ENCODE results near the gene TSR3.
A peak's percentile ranks its signal among the peaks of the same experiment; 100 is the strongest.

The TSR3 gene

DNA sequence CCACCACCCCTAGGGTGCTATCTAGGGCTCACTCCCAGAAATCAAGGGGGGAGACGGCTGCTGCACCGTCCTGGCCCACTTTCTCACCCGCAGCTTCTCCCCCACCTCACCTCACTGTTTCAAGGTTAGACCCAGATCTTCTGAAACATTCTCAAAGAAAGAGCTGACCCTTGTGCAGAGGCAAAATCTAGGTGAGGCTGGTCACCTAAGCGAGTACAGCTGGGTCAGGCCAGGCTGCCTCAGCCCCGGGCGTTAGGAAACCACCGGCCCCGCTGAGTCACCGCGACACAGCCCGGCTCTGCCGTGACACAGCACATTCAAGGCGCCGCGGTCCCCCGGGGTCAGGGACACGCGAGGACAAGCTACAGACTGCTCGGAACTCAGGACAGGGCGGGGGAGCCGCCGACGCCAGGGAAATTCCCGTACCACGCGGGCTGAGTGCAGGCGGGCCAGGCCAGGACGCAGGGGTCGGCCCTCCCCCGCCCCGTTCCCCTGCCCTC lies 27.2 kb upstream of the TSR3 start:
- no peak for DNase-seq (ENCODE audit: low read depth, low spot score)
- H3K4me3 ChIP-seq (ENCODE audit: low read length): peak overlapping the region; percentile 64

DNA sequence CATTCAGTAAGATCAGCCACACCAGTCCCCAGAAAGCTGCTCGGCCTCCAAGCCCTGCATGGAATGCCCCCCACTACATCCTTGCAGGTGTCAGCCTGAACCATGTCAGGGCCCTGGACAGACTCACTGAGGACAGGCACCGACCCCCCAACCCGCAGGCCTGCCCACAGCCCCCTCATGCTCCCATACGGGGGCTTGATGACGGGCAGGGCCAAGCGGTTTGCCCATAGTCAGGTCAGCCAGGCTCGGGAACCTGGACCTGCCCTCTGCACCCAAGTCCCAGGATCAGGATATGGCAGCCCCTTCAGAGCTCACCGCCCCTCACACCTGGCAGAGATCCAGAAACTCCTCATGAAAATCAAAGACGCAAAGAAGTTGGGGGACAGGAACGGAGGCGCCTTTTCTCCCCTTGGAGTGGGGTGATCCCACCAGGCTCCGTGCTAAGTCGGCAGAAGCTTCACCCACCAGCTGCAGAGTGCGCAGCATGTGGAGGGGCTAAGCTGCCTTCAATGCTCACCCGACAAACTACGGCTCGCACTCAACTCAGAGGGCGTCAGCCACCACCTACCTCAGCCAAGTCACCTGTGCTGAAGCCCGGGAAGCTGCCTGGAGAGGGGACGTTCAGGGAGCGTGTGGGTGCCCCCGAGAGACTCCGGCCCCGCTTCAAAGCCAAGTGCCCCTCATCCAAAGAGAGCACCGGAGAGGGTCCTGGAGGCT lies 26.6 kb upstream of the TSR3 start:
- peak overlapping the region; percentile 64 for H3K4me3 ChIP-seq (ENCODE audit: low read length)
- DNase-seq (ENCODE audit: low read depth, low spot score): no peak

DNA sequence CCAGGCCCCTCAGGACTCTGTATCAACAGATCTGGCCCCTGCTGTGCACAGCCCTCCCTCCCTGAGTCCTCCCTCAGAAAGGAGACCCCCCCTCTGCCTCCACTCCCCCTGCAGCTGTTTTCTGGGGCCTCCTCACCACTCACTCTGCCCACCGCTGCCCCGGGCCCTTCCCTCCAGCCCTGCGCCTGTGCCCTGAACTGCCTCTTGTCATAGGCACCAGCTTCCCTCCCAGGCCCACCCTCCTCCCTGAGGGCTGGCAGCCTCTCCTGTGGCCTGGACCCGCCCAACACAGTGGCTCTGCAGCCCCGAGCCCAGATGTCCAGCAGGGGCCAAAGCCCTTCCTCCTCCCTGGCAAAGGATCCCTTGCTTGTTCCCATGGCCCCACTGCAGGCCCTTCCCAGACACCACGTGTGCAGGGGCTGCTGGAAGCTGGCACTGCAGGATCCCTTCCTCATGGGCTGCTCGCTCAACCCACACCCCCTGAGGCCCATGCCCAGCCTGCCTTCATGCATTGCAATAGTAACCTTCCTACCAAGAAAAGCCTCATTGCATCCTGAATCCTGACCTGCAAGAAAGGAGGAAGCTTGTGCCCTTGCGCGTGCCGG lies 25.8 kb upstream of the TSR3 start:
- H3K4me3 ChIP-seq (ENCODE audit: low read length): no peak overlapping the region

DNA sequence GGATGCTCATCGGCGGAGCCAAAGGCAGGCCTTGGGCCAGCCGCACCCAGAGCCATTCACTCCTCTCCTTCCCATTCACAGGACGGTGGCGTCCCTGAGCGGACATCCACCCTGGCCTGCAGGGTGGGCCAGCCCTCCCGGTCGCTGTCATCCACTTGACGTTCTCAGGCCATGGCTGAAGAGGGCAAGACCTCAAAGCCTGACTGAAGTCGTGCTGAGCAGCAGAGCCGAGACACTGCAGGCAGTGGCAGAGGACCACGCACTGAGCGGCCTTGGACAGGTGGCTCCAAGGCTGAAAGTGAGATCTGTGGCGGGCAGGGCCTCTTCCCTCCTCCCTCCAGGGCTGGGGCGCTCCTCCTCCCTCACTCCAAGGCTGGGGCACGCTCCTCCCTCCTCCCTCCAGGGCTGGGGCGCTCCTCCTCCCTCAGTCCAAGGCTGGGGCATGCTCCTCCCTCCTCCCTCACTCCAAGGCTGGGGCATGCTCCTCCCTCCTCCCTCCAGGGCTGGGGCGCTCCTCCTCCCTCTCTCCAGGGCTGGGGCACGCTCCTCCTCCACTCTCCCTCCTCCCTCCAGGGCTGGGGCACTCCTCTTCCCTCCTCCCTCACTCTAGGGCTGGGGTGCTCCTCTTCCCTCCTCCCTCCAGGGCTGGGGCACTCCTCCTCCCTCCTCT lies 24.2 kb upstream of the TSR3 start:
- H3K4me3 ChIP-seq (ENCODE audit: low read length): no peak overlapping the region
- no peak for DNase-seq (ENCODE audit: low read depth, low spot score)

More for the DNA sequence above, 25.8 kb upstream of the TSR3 start:
- no peak for DNase-seq (ENCODE audit: low read depth, low spot score)

DNA sequence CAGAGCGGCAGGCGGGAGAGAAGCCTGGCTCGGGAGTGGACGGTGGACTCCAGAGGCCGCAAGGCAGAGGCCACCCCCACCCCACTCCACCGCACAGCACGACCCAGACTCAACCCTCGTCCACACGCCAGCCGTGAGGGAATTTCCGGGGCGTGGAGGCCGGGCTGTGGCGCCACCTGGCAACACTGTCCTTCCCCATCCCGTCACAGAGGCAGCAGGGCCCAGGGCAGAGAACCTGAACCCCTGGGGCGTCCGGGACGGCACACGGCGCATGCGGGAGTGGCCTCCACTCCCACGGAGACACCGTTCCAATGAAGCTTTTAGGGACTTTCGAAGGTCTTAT lies 23.6 kb upstream of the TSR3 start:
- DNase-seq (ENCODE audit: low read depth, low spot score): no peak
- H3K4me3 ChIP-seq (ENCODE audit: low read length): no peak overlapping the region

DNA sequence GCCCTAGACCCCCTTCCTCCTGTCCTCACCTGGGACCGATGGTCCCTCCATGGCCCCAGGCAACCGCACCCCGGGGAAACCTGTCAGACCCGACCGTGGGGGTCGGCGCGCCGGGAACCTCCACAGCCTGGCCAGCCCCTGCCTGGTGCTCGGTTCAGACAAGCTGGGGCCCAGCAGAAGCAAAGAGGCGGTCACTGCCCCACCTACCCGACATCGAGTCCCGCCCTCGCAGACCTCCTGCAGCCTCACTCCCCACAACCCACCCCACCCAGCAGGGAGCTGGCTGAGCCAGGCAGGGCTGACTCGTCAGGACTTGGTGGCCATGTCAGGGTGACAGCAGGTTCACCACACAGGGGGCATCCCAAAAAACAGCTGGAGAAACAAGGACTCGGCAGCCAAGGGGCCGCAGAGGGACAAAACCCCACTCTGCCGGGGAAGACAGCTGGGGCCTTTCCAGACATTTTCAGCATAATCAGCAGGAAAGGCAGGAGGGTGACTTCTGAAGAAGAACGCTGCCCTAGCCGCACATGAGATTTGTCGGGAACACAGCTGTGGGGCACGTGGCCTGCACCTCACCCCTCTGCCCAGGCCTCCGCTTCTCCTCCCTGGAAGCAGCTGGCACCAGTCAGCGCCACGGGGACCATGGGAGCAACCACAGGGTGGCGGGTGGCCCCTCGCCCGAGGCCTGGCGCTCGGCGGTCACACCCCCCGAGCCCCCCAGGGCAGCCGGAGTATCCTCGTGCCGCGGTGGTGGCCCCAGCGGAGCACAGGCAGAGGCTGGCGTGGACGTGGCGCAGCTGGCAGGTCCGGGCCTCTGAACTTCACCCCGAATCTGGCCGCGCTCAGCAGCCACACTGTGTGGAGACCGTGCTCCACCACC lies 23.0 kb upstream of the TSR3 start:
- no peak overlapping the region for H3K4me3 ChIP-seq (ENCODE audit: low read length)

DNA sequence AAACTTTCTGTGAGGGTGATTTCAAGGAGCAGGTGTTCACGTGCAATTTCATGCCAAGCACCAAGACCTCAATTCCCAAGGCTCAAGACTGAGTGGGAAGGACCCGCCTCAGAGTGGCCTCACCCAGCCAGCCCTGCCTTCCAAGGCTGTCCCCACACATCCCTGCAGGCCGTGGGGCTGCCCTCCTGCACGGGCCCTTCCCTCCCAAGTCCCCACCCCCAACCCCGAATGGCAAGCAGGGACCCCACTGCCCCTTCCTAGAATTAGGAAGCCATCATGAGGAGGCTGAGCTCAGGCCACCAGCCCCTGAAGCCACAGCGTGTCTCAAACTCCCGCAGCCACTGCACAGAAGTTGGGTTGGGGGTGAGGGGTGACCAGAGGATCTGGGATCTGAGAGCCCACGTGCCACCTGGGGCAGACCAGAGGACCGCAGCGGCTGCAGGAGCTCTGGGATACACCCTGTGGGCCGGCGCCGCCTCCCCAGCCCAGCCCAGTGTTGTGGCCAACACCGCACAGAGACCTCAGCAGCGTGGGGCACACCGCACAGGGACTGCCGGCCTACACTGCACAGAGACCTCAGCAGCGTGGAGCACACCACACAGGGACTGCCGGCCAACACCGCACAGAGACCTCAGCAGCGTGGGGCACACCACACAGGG lies 20.7 kb upstream of the TSR3 start:
- no peak for DNase-seq (ENCODE audit: low read depth, low spot score)

More for the DNA sequence above, 23.0 kb upstream of the TSR3 start:
- no peak for DNase-seq (ENCODE audit: low read depth, low spot score)

DNA sequence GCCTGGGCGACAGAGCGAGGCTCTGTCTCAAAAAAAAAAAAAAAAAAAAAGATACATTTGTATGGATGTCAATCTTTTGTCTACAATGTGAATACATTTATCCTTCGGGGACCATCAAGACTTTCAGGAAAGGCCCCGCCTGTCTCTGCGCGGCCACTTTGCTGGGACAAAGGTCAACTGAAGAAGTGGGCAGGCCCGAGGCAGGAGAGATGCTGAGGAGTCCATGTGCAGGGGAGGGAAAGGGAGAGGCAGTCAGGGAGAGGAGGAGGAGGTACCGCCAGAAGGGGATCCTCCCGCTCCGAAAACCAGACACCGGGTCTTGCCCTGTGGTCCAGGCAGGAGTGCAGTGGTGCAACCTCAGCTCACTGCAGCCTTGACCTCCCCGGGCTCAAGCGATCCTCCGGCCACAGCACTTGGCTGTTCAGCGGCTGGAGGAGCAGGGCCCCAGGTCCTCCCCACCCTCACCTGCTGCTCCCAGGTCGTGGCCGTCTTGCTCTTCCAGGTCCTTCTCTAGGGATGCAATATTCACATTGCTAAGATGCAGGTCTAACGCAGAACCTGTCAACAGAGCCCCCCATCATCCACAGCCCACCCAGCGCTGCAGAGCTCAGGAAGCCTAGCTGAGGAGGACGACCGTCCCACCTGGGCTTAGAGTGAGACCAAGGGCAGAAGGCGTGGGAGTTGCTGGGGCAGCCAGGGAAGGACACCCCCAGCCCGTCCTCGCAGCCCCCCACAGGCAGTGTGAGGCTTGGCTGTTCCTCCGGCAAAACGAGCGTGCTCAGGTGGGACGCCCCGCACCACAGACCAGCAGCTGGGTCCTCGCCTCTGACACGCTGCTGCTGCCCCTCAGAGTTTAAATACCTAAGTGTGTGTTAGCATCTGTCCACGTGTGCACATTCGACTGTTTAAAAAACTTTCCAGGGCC lies 19.6 kb upstream of the TSR3 start:
- no peak for DNase-seq (ENCODE audit: low read depth, low spot score)
- H3K4me3 ChIP-seq (ENCODE audit: low read length): no peak overlapping the region

More for the DNA sequence above, 20.7 kb upstream of the TSR3 start:
- H3K4me3 ChIP-seq (ENCODE audit: low read length): no peak overlapping the region

DNA sequence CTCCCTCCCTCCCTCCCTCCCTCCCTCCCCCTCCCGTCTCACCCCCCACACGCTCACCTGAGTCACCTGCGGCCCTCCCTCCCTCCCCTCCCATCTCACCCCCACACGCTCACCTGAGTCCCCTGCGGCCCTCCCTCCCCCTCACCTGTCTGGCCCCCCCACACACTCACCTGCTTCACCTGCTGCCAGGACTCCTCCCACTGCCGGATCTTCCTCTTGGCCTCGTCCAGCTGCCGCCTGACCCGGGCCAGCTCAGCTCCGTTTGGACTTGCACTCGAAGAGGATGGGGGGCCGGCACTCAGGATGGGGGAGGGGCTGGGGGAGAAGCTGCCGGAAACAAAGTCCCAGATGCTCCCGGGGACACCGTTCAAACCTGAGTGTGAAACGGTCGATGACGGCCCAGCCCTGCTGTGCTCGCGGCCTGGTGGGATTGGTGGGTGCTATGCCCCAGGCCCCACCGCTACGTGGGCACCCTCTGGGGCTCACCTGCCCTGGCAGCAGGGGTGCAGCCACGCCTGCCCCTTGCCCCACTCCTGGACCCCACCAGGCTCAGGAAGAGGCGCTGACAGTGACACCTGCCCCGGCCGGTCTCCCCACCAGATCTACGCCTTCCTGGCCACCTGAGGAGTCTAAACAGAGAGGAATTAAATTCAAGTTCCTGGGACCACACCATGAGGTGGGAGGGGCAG lies 16.0 kb upstream of the TSR3 start:
- no peak overlapping the region for H3K4me3 ChIP-seq (ENCODE audit: low read length)
- no peak for DNase-seq (ENCODE audit: low read depth, low spot score)

DNA sequence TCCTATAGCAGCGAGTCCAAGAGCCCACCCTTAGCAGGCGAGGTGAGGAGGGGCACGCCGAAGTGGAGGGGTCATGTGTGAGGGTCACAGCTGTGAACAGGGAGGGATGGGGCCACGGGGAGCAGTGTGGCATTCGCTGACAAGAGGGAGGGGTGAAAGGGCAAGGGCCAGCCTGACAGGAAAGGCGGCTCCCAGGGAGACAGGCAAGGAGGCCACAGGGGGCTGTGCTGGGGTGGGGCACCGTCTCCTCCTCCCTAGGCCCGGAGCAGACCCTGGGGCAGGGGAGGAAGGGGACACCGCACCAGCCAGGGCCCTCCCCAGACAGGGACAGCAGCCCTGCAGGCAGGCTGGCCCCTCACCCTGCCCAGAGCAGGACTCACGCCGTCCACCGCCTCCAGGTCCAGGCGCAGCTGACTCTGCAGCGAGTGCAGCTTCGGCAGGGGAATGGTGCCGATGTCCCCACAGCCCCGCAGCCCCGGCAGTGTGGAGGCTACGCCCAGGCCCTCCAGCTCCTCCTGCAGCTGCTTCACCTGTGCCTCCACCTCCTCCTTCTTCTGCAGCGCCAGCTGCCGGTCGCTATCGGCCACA lies 15.1 kb upstream of the TSR3 start:
- no peak for DNase-seq (ENCODE audit: low read depth, low spot score)
- H3K4me3 ChIP-seq (ENCODE audit: low read length): no peak overlapping the region

DNA sequence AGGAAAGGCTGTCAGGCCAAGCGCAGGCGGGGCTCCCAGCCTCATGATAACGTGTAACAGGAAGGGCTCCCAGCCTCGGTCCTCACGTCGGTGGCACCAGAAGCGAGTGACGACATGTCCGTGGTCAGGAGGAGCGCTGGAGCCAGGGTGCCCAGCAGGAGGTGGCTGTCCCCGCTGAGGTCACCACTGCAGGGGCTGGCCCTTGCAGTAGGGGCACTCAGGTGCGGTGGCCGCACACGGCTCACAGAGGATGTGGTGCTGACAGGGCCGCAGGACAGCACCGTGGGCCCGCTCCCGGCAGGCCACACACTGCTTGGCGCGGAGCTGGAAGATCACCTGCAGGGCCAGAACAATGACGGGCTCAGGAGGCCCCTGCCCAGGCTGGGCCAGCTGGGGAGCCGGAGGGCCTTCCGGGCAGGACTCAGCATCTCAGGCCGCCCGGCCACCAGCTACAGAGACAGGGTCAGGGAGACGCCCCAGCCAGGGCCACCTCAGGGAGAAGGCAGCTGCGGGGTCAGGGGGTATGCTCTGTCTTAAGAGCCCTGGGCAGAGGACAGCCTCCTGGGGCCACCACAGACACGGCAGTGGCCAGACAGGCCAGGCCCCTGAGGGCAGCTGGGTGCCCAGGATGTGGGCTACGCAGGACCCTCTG lies 14.5 kb upstream of the TSR3 start:
- DNase-seq (ENCODE audit: low read depth, low spot score): no peak
- no peak overlapping the region for H3K4me3 ChIP-seq (ENCODE audit: low read length)

DNA sequence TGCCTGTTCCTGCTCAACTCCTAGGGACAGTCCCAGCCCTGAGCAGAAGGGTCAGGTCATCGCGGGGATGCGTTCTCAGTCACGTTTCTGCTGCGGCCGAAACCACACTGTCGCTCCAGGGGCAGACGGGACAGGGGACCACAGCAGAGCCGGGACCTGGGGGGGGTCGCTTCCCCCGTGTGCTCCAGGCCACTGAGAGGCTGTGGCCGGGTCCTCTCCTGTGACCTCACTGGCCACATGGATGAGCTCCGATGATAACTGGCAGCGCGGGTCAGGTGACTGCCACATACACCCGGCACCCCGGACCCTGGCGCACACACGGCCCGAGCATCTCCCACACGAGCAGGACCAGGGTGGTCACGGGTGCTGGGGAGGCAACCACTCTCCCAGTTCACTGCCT lies 12.8 kb upstream of the TSR3 start:
- no peak overlapping the region for H3K4me3 ChIP-seq (ENCODE audit: low read length)
- no peak for DNase-seq (ENCODE audit: low read depth, low spot score)

DNA sequence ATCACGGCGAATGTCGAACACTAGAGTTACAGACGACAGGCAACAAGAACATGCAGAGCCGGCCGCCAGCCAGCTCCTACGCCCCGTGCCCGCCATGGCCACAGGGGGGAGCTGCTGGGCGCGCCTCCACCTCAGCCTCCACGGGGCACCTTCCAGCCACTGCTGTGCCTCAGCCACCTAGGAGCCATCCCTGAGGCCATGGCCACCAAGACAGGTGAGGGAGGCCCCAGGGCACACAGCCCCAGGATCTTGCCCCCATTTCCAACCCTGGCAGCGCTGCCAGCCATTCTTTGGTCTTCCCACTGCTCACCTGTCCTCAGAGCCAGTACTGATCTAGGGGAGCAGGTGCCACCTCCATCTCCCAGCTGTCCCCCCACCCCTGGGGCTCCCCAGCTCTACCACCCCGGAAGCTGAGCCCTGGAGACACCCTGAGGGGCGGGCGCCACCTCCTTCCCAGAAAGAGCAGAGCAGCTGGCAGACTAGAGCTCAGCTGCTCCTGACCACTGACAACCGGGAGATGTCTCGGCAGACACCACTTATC lies 11.9 kb upstream of the TSR3 start:
- DNase-seq (ENCODE audit: low read depth, low spot score): peak; percentile 22
- no peak overlapping the region for H3K4me3 ChIP-seq (ENCODE audit: low read length)

DNA sequence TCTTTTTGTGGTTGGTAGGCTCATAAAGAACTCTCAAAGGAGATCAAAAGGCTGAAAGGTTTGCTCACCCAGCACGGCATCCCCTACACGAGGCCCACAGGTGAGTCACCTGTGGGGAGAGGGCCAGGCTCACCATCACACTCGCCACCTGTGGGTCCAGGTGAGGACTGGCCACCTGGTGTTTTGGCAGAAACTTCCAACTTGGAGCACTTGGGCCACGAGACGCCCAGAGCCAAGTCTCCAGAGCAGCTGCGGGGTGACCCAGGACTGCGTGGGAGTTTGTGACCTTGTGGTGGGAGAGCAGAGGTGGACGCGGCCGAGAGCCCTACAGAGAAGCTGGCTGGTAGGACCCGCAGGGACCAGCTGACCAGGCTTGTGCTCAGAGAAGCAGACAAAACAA lies 11.1 kb upstream of the TSR3 start:
- H3K4me3 ChIP-seq (ENCODE audit: low read length): no peak overlapping the region
- DNase-seq (ENCODE audit: low read depth, low spot score): no peak

DNA sequence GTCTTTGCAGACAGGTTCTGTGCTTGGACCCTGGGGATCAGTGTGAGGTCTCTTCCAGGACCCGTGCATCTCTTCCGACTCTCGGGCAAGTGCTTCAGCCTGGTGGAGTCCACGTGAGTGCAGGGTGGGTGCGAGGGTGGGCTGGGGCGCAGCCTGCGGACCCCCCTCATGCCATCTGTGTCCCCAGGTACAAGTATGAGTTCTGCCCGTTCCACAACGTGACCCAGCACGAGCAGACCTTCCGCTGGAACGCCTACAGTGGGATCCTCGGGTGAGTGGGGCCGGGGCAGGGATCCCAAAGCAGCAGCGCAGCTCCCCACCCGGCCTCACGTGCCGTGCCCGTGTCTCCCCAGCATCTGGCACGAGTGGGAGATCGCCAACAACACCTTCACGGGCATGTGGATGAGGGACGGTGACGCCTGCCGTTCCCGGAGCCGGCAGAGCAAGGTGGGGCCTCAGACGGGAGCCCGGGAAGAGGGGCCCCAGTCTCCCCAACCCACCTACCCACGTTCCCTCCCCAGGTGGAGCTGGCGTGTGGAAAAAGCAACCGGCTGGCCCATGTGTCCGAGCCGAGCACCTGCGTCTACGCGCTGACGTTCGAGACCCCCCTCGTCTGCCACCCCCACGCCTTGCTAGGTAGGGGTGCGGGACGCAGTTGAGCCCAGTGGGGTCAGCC lies 10.1 kb upstream of the TSR3 start:
- DNase-seq (ENCODE audit: low read depth, low spot score): no peak
- H3K4me3 ChIP-seq (ENCODE audit: low read length): no peak overlapping the region

All from Jurkat, Clone E6-1 (cell line).